MV-4-11 (cell line): Measurements from ENCODE around the gene STRA6.

Experiments
- DNase-seq: peaks from one replicate; lab custom pipeline; 2025; lab: John Stamatoyannopoulos, UW

STRA6 gene

DNA sequence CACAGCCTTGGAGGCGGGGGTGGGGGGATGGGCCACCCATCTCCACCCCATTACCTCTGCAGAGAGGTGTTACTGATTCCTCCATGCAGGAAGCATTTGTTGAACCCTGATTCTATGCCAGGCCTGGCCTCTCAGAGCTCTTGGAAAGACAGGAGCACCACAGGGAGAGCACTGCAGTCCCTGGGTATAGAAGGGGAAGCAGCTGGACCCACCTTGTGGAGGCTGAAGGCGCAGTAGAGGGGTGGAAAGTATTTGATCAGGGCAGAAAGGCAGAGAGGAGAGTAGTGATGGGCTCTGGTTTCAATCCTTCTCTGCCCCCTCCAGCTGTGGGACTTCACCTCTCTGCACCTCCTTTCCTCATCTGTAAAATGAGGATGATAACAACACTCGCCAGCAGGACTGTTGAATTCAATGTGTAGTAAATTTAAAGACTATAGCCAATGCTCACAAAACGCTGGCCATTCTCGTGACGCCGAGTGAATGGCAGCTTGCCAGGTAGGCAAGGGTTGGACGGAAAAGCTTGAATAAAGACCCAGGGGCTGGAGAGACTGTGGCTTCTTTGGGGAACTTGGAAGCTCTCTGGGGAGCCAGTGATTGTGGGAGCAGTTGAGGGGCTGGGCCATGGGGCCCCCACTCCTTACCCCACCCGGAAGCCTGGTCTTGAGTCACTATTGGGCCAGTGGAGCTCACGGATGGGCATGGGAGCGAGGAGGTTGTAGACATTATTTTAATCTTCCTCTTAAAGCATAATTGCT lies 25.6 kb upstream of the STRA6 start:
- DNase-seq, result no peak

DNA sequence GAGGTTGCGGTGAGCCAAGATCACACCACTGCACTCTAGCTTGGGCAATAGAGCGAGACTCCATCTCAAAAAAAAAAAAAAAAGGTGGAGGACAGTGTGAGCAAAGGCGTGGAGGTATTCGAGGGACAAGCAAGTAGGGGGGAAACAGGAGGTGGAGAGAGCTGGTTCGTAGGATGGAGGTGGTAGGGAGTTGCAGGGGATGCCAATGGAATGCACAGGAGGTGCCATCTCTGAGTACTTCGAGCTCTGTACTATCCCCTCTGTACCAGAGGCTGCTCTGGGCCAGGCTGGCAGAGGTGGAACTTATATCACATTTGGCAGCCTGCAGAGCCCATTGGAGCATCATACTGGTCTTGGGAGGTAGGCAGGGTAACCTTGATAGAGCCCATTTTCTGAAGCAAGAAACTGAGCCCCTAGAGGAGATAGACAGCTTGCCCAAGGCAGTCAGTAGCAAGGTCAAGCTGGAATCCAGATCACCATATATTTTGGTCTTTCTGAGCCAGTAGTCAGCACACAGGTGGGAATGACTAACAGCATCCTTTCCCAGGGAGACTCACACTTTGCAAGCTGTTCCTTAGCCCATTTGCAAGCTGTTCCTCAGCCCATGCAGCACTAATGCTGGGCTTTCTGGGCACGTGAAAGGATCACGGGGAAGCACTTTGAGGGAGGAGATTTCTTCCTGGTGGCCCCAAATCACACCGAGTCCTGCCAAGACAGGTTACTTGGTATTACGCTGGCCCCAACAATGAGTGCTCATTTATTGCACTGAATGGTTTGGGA lies 24.4 kb upstream of the STRA6 start:
- no peak for DNase-seq

- no peak for DNase-seq
Observed at GRCh38 chr15:74225928-74226327, 23.3 kb upstream of the STRA6 start.

DNA sequence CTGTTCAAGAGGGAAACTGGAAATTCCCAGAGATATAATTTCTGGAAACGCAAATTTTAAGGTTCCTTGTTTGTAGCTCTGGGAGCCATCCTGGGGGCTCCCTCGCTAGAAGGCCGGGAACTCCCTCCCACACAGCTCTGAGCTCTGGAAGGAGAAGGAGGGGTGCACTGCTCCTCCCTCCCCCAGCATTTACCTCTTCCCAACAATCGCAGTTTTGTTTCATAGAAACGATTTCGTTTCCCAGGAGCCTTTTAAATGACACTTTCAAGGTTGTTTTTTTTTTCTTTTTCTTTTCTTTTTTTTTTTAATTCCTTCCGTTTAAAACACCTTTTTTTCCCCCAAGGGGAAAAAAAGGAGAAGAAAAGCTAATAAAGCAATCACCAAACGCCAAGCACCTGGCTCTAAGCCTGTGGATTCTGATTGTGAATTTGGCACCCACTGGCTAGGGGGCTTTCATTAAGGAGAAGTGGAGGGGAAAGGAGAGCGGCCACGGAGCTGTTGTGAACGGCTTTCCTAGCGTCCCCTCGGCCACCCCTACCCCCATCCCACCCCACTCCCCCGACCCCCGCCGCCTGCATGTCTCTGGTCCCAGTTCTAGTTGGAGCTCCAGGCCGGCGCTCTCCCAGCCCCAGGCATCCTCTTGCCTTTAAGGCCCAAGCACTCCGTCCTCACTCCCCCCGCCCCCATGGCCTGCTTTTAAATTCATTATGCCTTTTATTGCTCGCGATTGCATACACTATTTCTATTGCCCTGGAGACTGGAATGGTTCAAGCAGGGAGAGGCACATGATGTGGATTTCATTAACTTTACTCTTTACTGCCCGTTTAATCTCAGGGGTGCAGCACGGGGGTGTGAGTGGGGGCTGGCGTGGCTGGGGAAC lies 19.9 kb upstream of the STRA6 start:
- no peak for DNase-seq

DNA sequence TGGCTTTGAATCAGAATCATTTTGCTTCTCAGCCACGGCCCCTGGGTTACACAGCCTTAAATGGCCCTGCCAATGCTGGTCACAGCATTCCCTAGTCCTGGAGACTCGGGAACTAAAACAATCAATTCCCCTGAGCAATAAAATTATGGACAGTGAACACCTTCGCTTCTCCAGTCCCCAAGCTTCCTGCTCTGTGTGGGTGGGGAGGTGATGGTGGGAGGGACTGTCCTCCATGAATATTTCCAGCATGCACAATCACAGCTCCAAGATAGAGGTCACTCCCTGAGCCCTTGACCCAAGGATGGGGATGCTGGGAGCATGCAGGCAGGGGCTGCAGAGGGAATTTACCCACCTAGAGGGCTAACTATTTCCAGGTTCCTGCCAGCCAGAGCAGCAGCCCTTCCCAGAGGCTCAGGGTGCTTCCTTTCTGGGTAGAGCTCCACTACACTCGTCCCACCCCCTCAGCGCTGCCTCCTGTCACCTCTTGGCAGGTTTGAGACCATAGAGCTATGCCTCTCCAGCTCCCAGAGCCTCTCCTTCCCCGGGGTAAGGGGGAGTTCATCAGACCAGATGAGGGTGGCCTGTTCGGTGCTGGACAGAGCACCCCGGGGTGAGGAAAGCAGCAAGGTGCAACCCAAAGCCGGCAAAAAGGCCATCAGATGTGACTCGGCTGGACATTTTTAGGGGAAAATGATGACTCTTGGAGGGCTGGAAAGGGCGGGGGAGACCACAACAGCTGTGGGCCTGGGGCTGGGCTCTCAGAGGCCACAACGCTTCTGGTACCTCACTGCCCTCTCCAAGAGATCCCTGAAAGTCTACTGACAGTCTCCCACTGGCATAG lies 19.0 kb upstream of the STRA6 start:
- DNase-seq, result no peak

DNA sequence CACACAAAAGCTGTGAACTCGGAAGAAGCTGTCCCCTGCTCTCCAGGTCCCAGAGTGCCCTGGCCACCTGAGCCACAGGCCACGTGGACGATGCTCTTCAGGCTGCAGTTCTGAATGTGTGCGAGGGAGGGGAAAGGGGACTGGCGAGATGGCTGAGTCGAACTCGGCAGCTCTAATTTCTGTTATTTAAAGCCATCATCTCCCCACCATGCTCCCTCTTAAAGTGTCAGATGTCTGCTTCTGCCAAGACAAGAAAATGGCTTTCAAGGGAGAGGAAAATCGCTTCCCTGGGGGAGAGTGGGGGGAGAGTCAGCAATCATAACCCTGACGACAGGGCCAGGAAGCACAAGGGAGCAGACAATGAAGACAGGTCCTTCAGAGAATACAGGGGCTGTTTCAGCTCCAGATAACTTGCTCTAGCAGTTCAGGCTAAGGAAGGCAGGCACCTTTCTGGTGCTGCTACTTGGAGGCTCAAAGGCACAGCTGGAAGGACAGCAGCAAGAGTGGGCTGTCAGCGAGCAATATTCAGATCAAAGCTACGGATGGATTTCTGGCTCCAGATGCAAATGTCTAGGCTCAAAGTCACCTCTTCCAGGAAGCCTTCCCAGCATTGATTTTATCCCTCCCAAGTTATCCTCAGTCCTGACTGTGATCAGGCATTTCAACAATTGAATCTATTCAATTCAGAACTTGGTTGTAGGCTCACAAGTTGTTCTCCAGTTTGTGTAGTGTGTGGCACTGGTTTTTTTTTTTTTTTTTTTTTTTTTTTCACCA lies 18.1 kb upstream of the STRA6 start:
- DNase-seq, result no peak

DNA sequence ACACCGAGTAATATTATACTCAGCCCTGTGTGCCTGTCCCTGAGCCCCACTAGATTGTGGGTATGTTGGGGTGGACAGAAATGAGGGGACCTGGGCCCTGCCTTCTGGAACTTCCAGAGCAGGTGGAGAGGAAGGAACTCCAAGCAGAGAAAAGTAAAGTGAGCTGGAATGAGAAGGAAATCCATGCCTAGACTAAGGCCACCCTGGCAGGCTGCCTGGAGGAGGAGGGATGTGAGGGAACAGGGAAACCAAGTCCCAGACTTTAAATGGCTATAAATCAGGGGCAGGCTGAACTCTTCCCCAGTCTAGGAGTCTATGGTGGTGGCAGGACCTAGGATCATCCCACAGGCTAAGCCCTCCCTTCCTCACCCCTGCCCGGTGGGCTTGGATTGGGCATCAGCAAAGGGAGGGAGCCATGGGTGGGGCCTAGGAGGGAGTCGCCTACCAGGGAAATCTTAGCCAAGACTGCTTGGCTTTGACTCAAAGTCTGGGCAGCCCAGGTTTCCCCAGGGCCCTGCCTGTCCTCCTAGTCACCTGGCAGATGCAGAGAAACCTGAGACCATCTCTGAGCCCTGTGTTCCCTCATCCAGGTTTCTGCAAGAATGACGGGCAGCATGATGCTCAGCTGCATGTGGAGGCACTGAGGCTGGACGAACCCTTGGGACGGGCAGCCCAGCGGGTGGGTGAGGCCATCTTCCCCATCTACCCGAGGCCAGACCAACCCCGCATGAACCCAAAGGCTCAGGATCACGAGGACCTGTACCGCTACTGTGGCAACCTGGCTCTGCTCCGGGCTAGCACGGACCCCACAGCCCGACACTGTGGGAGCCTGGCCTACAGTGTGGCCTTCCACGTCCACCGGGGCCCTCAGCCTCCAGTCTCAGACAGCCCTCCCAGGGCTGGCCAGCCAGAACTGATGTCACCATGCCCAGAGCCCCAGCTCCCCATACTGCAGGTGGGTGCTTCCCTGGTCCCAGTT lies 15.6 kb upstream of the STRA6 start:
- no peak for DNase-seq

- DNase-seq, result no peak
Observed at GRCh38 chr15:74216949-74217348, 14.4 kb upstream of the STRA6 start.

GRCh38 chr15:74215958-74216357 lies 13.4 kb upstream of the STRA6 start:
- no peak for DNase-seq

GRCh38 chr15:74214324-74215021 lies 11.9 kb upstream of the STRA6 start:
- no peak for DNase-seq

DNA sequence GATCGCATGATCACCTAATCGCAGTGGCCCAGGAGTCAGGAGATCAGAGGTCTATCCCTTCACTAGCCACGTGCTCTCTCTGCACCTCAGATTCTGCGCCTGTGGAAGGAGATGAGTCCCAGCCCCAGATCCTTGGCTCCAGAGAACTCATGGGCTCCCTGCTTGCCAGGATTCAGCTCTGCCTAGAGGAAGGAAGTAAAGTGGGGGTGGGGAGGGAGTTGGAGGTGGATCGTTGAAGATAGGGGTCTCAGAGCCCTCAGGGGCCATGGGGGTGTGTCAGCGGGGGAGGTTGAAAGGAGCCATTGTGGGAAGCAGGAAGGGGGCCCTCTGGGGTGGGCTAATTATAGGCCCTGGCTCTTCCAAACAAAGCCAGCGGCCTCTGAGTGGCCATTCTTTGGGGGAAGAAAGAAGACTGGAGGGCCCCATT lies 11.3 kb upstream of the STRA6 start:
- no peak for DNase-seq

GRCh38 chr15:74212494-74212893 lies 9.9 kb upstream of the STRA6 start:
- DNase-seq, result no peak

DNA sequence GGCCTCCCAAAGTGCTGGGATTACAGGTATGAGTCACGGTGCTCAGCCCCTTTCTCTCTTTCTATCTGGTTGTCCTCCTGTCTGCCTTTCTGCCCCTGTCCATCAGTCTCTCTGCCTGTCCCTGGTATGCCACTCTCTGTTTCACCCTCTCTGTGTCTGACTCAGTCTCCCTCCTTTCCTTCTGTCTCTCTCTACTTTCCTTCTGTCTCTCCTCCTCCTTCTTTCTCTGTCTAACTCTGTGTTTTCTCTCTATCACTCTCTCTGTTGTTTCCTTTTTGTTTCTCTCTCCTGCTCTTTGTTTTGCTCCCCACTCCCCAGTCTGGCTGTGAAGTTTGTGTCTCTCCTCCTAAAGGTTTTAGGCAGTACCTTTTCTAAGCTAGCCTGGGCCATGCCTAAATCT lies 9.1 kb upstream of the STRA6 start:
- no peak for DNase-seq

DNA sequence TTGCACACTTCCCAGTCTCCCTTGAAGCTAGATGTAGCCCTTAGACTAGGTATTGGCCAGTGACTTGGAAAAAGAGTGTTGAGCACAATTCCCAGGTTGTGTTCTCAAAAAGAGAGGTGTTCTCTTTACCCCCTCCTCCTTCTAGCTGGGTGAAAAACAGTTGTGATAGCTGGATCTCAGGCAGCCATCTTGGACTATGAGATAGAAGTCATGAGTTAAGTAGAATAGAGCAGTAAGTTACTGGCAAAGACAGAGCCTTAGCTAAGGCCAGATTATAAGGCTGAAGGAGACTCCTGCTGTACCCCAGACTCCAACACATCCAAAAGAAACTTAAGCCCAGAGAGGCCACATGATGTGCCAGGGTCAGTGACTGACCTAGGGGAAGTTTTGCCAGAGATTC lies 8.1 kb upstream of the STRA6 start:
- no peak for DNase-seq

DNA sequence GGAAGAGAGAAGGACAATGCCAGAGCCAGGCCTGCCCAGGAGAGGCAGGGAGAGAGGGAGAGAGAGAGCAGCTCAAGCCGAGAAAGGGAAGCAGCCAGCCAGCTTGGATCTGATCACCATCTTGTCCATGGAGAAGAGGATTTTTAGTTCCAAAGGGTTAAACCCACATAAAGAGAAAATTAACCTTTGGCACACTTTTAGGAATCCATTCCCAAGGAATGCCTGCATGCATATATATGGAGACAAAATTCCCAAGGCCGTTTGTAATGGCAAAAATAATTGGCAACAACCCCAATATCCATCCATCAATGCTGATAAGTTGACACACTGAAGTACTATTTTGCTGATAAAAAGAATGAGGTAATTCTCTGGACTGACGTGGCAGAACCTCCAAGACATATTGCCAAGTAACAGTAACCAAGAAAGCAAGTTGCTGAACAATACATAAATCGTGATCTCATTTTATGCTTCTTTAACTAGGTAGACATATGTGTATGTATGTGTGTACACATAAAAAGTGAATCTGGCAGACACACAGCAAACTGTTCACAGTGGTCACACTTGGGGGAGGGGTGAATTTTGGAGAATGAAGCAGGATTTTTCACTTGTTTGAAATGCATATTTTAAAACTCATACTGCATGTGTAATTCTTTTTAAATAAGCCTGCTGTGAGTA lies 7.5 kb upstream of the STRA6 start:
- no peak for DNase-seq

GRCh38 chr15:74209560-74209958 lies 7.0 kb upstream of the STRA6 start:
- DNase-seq, result no peak

DNA sequence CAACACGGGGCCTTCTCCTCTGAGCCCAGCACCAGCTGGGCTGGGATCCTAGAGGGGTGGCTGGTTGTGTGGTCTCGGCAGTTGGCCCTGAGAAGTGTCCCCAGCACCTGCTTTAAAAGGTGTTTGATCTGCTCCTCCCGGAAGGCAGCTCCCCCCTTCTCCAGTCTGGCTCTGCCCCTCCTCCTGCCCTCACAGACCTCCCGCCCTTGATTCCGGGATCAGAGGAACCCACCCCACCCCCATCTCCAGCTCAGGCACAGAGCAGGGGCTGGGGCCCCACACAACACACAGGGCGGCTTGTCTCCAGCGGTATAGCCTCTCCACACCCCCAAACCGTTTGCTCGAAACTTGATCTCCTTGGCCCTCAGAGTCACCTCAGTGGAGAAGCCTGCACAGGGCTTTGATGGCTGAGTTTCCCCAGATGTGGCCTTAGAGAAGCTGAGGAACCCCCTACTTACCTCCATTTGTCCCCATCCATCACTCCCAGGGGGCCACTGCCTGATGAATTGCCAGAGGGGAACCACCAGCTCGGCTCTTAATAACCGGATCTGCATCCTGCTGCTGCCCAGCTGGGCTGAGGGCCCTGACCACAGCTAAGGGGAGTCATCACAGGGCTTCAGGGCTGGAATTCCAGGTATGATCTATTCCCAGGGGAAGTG lies 6.4 kb upstream of the STRA6 start:
- no peak for DNase-seq

- no peak for DNase-seq
Observed at GRCh38 chr15:74208496-74208895, 5.9 kb upstream of the STRA6 start.
